Colonic mucosa (tissue), 4 donors: ENCODE measurements around the gene SLC15A5. TPM values are rescaled to one million over a fixed set of nuclear protein-coding genes. Genes with fewer than 3 reads are reported as not detected.

Experiments used
- DNase-seq: peaks from one replicate; pipeline ENCODE4 v3.0.0-alpha.2; 2020
- H3K27ac ChIP-seq: fragments of 200-600 bp; one replicate; pipeline ENCODE4 v1.8.0; 2021
- H3K27me3 ChIP-seq: fragments of 200-600 bp; one replicate; pipeline ENCODE4 v1.8.0; 2021
- H3K36me3 ChIP-seq: fragments of 200-600 bp; one replicate; pipeline ENCODE4 v1.8.0; 2021
- H3K4me1 ChIP-seq: fragments of 200-600 bp; one replicate; pipeline ENCODE4 v1.8.0; 2021; ENCODE audit warnings: mild to moderate bottlenecking
- H3K4me3 ChIP-seq: fragments of 200-600 bp; one replicate; pipeline ENCODE4 v1.8.0; 2021
- H3K9ac ChIP-seq, 2 donors: one replicate each; pipeline ENCODE4 v1.7.0; 2013; ENCODE audit warnings: control low read depth in 2 of 2, low read depth in 2 of 2, low read length in 2 of 2
- H3K9me3 ChIP-seq: fragments of 200-600 bp; one replicate; pipeline ENCODE4 v1.8.0; 2021
- intact Hi-C: fragments of 100-400 bp; cut with DNase I; formaldehyde crosslinking; loops from one replicate; pipeline ENCODE4 v1.14.1; 2022
- total RNA-seq, 2 donors: library from RNA; stranded (reverse); fragmentation: NEBNext Ultra II Directional in 1 of 2; extraction: Animal tissue kit (Norgen Biotek cat#: 25700) in 1 of 2; gene quantifications; one replicate each; pipeline ENCODE4 v1.2.1, GENCODE V29; 2021
- TF ChIP-seq, protein P1 (sequence below): fragments of 200-600 bp; IDR thresholded peaks from one replicate; pipeline ENCODE4 v1.8.0; 2022; ENCODE audit warnings: antibody characterized with exemption, mild to moderate bottlenecking
- donor health status: healthy.
- donor health status: DM: no; HTN: no; CAD: no.
- donor health status: DM: no; HTN: no; CAD: no.

Gene SLC15A5
- total RNA-seq, 2 donors from 2014 or later = not detected

DNA sequence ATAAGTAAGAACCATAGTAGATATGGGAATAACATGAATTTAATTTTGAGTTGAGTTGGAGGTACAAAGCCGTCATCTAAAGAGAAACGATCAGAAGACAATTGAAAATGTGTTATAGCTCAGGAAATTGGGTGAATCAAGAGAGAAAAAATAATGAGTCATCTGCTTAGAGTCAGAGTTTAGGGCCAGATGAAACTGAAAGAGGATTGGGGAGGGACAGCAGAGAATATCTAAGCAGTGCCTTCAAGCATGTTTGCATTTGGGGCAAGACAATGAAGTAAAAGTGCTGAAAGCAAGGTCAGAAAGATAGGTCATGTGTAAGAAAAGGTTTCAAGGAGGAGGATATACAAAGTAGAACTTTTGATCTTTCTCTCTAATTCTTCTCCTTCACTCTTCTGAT, 49.4 kb downstream of the SLC15A5 start:
- Histone ChIP-seq H3K27ac (no peak overlapping the region), H3K9me3 (no peaks in the 10 kb centered on the region), H3K9ac (no peak overlapping the region), H3K4me1 (no peaks in the 10 kb centered on the region), H3K4me3 (no peak overlapping the region), H3K27me3 (no peaks in the 10 kb centered on the region), H3K36me3 (no peaks in the 10 kb centered on the region)
- intact Hi-C loops = no loop called here
- no peak for DNase-seq
- TF ChIP-seq, protein P1, sequence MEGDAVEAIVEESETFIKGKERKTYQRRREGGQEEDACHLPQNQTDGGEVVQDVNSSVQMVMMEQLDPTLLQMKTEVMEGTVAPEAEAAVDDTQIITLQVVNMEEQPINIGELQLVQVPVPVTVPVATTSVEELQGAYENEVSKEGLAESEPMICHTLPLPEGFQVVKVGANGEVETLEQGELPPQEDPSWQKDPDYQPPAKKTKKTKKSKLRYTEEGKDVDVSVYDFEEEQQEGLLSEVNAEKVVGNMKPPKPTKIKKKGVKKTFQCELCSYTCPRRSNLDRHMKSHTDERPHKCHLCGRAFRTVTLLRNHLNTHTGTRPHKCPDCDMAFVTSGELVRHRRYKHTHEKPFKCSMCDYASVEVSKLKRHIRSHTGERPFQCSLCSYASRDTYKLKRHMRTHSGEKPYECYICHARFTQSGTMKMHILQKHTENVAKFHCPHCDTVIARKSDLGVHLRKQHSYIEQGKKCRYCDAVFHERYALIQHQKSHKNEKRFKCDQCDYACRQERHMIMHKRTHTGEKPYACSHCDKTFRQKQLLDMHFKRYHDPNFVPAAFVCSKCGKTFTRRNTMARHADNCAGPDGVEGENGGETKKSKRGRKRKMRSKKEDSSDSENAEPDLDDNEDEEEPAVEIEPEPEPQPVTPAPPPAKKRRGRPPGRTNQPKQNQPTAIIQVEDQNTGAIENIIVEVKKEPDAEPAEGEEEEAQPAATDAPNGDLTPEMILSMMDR = no peak

- H3K27me3 ChIP-seq = no peaks in the 10 kb centered on the region
- TF ChIP-seq, protein P1 = no peak
- H3K4me3 ChIP-seq = no peak overlapping the region
- no peak for DNase-seq
- no peaks in the 10 kb centered on the region for H3K9me3 ChIP-seq
- intact Hi-C loops = no loop called here
- no peaks in the 10 kb centered on the region for H3K36me3 ChIP-seq
- H3K4me1 ChIP-seq = no peaks in the 10 kb centered on the region
- H3K9ac ChIP-seq = no peak overlapping the region
- no peak overlapping the region for H3K27ac ChIP-seq
These were observed 51.8 kb downstream of the SLC15A5 start for GRCh38 chr12:16225692-16226091.

DNA sequence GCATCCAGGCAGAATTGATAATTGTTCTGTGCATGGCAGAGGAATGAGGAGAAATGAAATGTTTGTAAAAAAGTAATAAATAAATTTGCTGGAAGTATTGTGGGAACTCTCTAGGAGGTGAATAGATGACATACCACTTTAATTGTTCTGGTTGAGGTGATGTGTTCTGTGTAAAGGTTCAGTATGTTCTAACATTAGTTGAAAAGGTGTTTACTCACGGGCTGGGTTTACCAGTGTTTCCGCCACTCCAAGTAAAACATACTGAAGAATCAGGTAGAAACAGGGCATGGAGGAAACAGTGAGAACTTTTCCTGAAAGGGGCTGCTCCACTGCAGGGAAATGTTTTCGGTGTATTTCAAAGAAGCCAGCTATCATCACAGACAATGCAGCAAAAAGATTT, 53.3 kb downstream of the SLC15A5 start:
- H3K9me3 ChIP-seq = no peaks in the 10 kb centered on the region
- no peaks in the 10 kb centered on the region for H3K36me3 ChIP-seq
- no peak overlapping the region for H3K4me3 ChIP-seq
- H3K27ac ChIP-seq = no peak overlapping the region
- no peaks in the 10 kb centered on the region for H3K4me1 ChIP-seq
- no peak overlapping the region for H3K9ac ChIP-seq
- DNase-seq = no peak
- intact Hi-C loops = no loop called here
- H3K27me3 ChIP-seq = no peaks in the 10 kb centered on the region
- TF ChIP-seq, protein P1 = no peak

DNA sequence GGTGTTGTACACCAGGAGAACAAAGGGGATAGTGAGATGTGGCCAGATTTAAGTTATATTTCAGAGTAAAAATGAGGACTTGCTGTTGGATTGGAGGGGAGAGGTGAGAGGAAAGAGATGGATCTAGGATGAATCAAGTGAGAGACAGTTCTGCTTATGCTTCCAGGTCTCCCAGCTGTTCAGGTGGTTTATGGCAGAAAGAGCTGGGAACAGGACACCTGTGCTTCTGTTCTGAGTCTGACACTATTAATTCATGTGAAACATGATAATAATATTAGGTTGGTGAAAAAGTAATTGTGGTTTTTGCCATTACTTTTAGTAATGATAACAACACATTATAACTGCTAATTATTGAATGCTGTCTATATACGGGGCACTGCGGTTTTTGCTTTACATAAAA, 55.7 kb downstream of the SLC15A5 start:
- H3K36me3 ChIP-seq = no peaks in the 10 kb centered on the region
- no peak overlapping the region for H3K9ac ChIP-seq
- no peaks in the 10 kb centered on the region for H3K9me3 ChIP-seq
- no peak for DNase-seq
- H3K27ac ChIP-seq = no peak overlapping the region
- intact Hi-C loops = no loop called here
- no peaks in the 10 kb centered on the region for H3K27me3 ChIP-seq
- no peaks in the 10 kb centered on the region for H3K4me1 ChIP-seq
- H3K4me3 ChIP-seq = no peak overlapping the region
- TF ChIP-seq, protein P1 = no peak

- no peak overlapping the region for H3K27ac ChIP-seq
- intact Hi-C loops = no loop called here
These were observed 57.4 kb downstream of the SLC15A5 start for GRCh38 chr12:16220120-16220519.

More at GRCh38 chr12:16220120-16220519, 57.4 kb downstream of the SLC15A5 start:
- TF ChIP-seq, protein P1 = no peak
- no peak for DNase-seq
- Histone ChIP-seq H3K27me3 (no peaks in the 10 kb centered on the region), H3K9ac (no peak overlapping the region), H3K4me3 (no peak overlapping the region), H3K9me3 (no peaks in the 10 kb centered on the region), H3K36me3 (no peaks in the 10 kb centered on the region), H3K4me1 (no peaks in the 10 kb centered on the region)
